Skeletal muscle satellite cell (primary cell): Measurements from ENCODE around the gene RIOK3. TPM values are rescaled to one million over a fixed set of nuclear protein-coding genes. Genes with fewer than 3 reads are reported as not detected.
A peak's percentile ranks its signal among the peaks of the same experiment; 100 is the strongest.

Source experiments
- H3K27me3 ChIP-seq: 2 replicates; pipeline ENCODE4 v1.7.0; 2013; ENCODE audit warnings: low read length; ENCODE audit not compliant: control insufficient read depth, insufficient read depth
- H3K36me3 ChIP-seq: 2 replicates; pipeline ENCODE4 v1.7.0; 2013; ENCODE audit warnings: mild to moderate bottlenecking, control low read depth, low read length; ENCODE audit not compliant: insufficient read depth
- H3K4me1 ChIP-seq: 2 replicates; pipeline ENCODE4 v1.7.0; 2013; ENCODE audit warnings: low read length; ENCODE audit not compliant: control insufficient read depth, insufficient read depth
- H3K4me2 ChIP-seq: 2 replicates; pipeline ENCODE4 v1.7.0; 2013; ENCODE audit warnings: mild to moderate bottlenecking, low read length
- H3K4me3 ChIP-seq: 2 replicates; pipeline ENCODE4 v1.7.0; 2013; ENCODE audit warnings: low read length
- H3K9ac ChIP-seq: 2 replicates; pipeline ENCODE4 v1.7.0; 2013; ENCODE audit warnings: mild to moderate bottlenecking, low read depth, low read length, moderate library complexity
- H3K9me3 ChIP-seq: replicated peaks from 2 replicates; pipeline ENCODE4 v1.7.0; 2013; ENCODE audit warnings: mild to moderate bottlenecking, control low read depth, low read length
- total RNA-seq: library from RNA; depleted of rRNA; stranded (reverse); fragments of >200 nt; gene quantifications from 2 replicates; pipeline ENCODE4 v1.2.3, GENCODE V29; 2012; rRNA removed

The RIOK3 gene
- 67.4 and 84.7 TPM in 2 replicates for total RNA-seq

GRCh38 chr18:23452728-23453679 lies at the start of gene RIOK3:
TSS of gene RIOK3 (plus strand) at chr18:23453287. CDS start at chr18:23453440, 153 bp downstream.
- Histone ChIP-seq H3K36me3 (peaks cover 9% of the 10 kb centered on the region), H3K4me2 (peak within 1 kb of the TSS; percentile 96), H3K9ac (peak within 1 kb of the TSS; percentile 99), H3K9me3 (no peaks in the 10 kb centered on the region), H3K27me3 (no peaks in the 10 kb centered on the region), H3K4me3 (peak within 1 kb of the TSS; percentile 99), H3K4me1 (peaks cover 16% of the 10 kb centered on the region)

GRCh38 chr18:23403310-23403709 lies 49.8 kb upstream of the RIOK3 start:
- Histone ChIP-seq H3K36me3 (no peaks in the 10 kb centered on the region), H3K27me3 (no peaks in the 10 kb centered on the region), H3K4me3 (no peak overlapping the region), H3K9me3 (no peaks in the 10 kb centered on the region), H3K4me2 (no peak overlapping the region), H3K4me1 (peaks cover 27% of the 10 kb centered on the region), H3K9ac (no peak overlapping the region)

- Histone ChIP-seq H3K4me1 (peaks cover 17% of the 10 kb centered on the region), H3K9ac (no peak overlapping the region), H3K27me3 (no peaks in the 10 kb centered on the region), H3K4me3 (no peak overlapping the region), H3K9me3 (no peaks in the 10 kb centered on the region), H3K36me3 (no peaks in the 10 kb centered on the region), H3K4me2 (no peak overlapping the region)
Measured at GRCh38 chr18:23405636-23406035, 47.5 kb upstream of the RIOK3 start.

- Histone ChIP-seq H3K9ac (no peak overlapping the region), H3K9me3 (no peaks in the 10 kb centered on the region), H3K4me2 (no peak overlapping the region), H3K36me3 (no peaks in the 10 kb centered on the region), H3K4me3 (no peak overlapping the region), H3K4me1 (peaks cover 10% of the 10 kb centered on the region), H3K27me3 (no peaks in the 10 kb centered on the region)
Measured at GRCh38 chr18:23406271-23406787, 46.8 kb upstream of the RIOK3 start.

- no peaks in the 10 kb centered on the region for H3K4me1 ChIP-seq
- H3K4me2 ChIP-seq = no peak overlapping the region
- H3K36me3 ChIP-seq = no peaks in the 10 kb centered on the region
- no peaks in the 10 kb centered on the region for H3K27me3 ChIP-seq
- H3K9ac ChIP-seq = no peak overlapping the region
- no peak overlapping the region for H3K4me3 ChIP-seq
- H3K9me3 ChIP-seq = no peaks in the 10 kb centered on the region
Measured at GRCh38 chr18:23412351-23412964, 40.6 kb upstream of the RIOK3 start.

- Histone ChIP-seq H3K36me3 (no peaks in the 10 kb centered on the region), H3K4me1 (no peaks in the 10 kb centered on the region), H3K27me3 (no peaks in the 10 kb centered on the region), H3K9ac (no peak overlapping the region), H3K4me2 (no peak overlapping the region), H3K9me3 (no peaks in the 10 kb centered on the region), H3K4me3 (no peak overlapping the region)
Measured at GRCh38 chr18:23415515-23415914, 37.6 kb upstream of the RIOK3 start.

GRCh38 chr18:23416298-23416697 lies 36.8 kb upstream of the RIOK3 start:
- Histone ChIP-seq H3K36me3 (no peaks in the 10 kb centered on the region), H3K9me3 (no peaks in the 10 kb centered on the region), H3K4me3 (no peak overlapping the region), H3K4me1 (no peaks in the 10 kb centered on the region), H3K4me2 (no peak overlapping the region), H3K27me3 (no peaks in the 10 kb centered on the region), H3K9ac (no peak overlapping the region)

- Histone ChIP-seq H3K4me3 (no peak overlapping the region), H3K36me3 (no peaks in the 10 kb centered on the region), H3K27me3 (no peaks in the 10 kb centered on the region), H3K9me3 (no peaks in the 10 kb centered on the region), H3K4me2 (no peak overlapping the region), H3K4me1 (peaks cover 10% of the 10 kb centered on the region), H3K9ac (no peak overlapping the region)
Measured at GRCh38 chr18:23421277-23421676, 31.8 kb upstream of the RIOK3 start.

GRCh38 chr18:23422751-23423418 lies 30.2 kb upstream of the RIOK3 start:
- Histone ChIP-seq H3K4me2 (no peak overlapping the region), H3K4me3 (no peak overlapping the region), H3K36me3 (no peaks in the 10 kb centered on the region), H3K9ac (no peak overlapping the region), H3K9me3 (no peaks in the 10 kb centered on the region), H3K27me3 (no peaks in the 10 kb centered on the region), H3K4me1 (peaks cover 10% of the 10 kb centered on the region)

- H3K27me3 ChIP-seq = no peaks in the 10 kb centered on the region
- H3K9me3 ChIP-seq = no peaks in the 10 kb centered on the region
- no peak overlapping the region for H3K4me2 ChIP-seq
- H3K36me3 ChIP-seq = peaks cover 5% of the 10 kb centered on the region
- no peak overlapping the region for H3K4me3 ChIP-seq
- H3K9ac ChIP-seq = no peak overlapping the region
- peaks cover 10% of the 10 kb centered on the region for H3K4me1 ChIP-seq
Measured at GRCh38 chr18:23424616-23425015, 28.5 kb upstream of the RIOK3 start.

- H3K4me1 ChIP-seq = no peaks in the 10 kb centered on the region
- no peak overlapping the region for H3K4me3 ChIP-seq
- no peak overlapping the region for H3K9ac ChIP-seq
- no peaks in the 10 kb centered on the region for H3K27me3 ChIP-seq
- no peaks in the 10 kb centered on the region for H3K9me3 ChIP-seq
- no peak overlapping the region for H3K4me2 ChIP-seq
- H3K36me3 ChIP-seq = peaks cover 5% of the 10 kb centered on the region
Measured at GRCh38 chr18:23428821-23429220, 24.3 kb upstream of the RIOK3 start.
